HG02938 (cell line): ENCODE measurements around the gene AGXT2.

Experiments used
- ATAC-seq: cut with Tn5 transposase; IDR thresholded peaks from one replicate; pipeline ENCODE4 v1.9.1; 2021; ENCODE audit warnings: mild to moderate bottlenecking, moderate library complexity; ENCODE audit not compliant: unreplicated experiment

Gene AGXT2

GRCh38 chr5:35047785-35048404 lies at the start of gene AGXT2:
TSS of gene AGXT2 (minus strand) at chr5:35047949. CDS start at chr5:35047892, 57 bp downstream.
- no peak for ATAC-seq

- ATAC-seq, result no peak
These were observed 49.2 kb upstream of the AGXT2 start for GRCh38 chr5:35096932-35097331.

- no peak for ATAC-seq
These were observed 48.5 kb upstream of the AGXT2 start for GRCh38 chr5:35096216-35096615.

- no peak for ATAC-seq
These were observed 47.6 kb upstream of the AGXT2 start for GRCh38 chr5:35095366-35095765.

GRCh38 chr5:35094948-35095347 lies 47.2 kb upstream of the AGXT2 start:
- no peak for ATAC-seq

- ATAC-seq, result no peak
These were observed 45.0 kb upstream of the AGXT2 start for GRCh38 chr5:35092703-35093102.

GRCh38 chr5:35091704-35092103 lies 44.0 kb upstream of the AGXT2 start:
- ATAC-seq, result no peak

GRCh38 chr5:35089334-35090314 lies 41.9 kb upstream of the AGXT2 start:
- ATAC-seq, result peak; percentile 48

- ATAC-seq, result no peak
These were observed 40.2 kb upstream of the AGXT2 start for GRCh38 chr5:35087991-35088390.

GRCh38 chr5:35083150-35083549 lies 35.4 kb upstream of the AGXT2 start:
- ATAC-seq, result no peak

- ATAC-seq, result no peak
These were observed 34.8 kb upstream of the AGXT2 start for GRCh38 chr5:35082530-35082929.

- ATAC-seq, result no peak
These were observed 33.4 kb upstream of the AGXT2 start for GRCh38 chr5:35081134-35081533.

GRCh38 chr5:35073160-35073559 lies 25.4 kb upstream of the AGXT2 start:
- no peak for ATAC-seq

- ATAC-seq, result no peak
These were observed 21.4 kb upstream of the AGXT2 start for GRCh38 chr5:35069188-35069587.

- no peak for ATAC-seq
These were observed 20.2 kb upstream of the AGXT2 start for GRCh38 chr5:35067985-35068384.

- ATAC-seq, result peak; percentile 94
These were observed 18.6 kb upstream of the AGXT2 start for GRCh38 chr5:35066260-35066795.

- ATAC-seq, result no peak
These were observed 15.7 kb upstream of the AGXT2 start for GRCh38 chr5:35063414-35063813.

- no peak for ATAC-seq
These were observed 13.5 kb upstream of the AGXT2 start for GRCh38 chr5:35061211-35061770.

GRCh38 chr5:35060236-35060635 lies 12.5 kb upstream of the AGXT2 start:
- ATAC-seq, result no peak

GRCh38 chr5:35059251-35059650 lies 11.5 kb upstream of the AGXT2 start:
- no peak for ATAC-seq

- peak; percentile 89 for ATAC-seq
These were observed 10.6 kb upstream of the AGXT2 start for GRCh38 chr5:35058374-35058788.
